ENCODE data around the gene SREBF1.
A peak's percentile ranks its signal among the peaks of the same experiment; 100 is the strongest.

Gene SREBF1

GRCh38 chr17:17836818-17837379 is at the start of gene SREBF1:
SREBF1 (minus strand) TSS chr17:17836986; CDS start chr17:17836817, 169 bp downstream.
- DNase-seq = no peak

- no peak for DNase-seq
Measured at GRCh38 chr17:17886226-17886625, 49.4 kb upstream of the SREBF1 start.

- DNase-seq = no peak
Measured at GRCh38 chr17:17884391-17885357, 47.9 kb upstream of the SREBF1 start.

- no peak for DNase-seq
Measured at GRCh38 chr17:17883801-17884200, 47.0 kb upstream of the SREBF1 start.

GRCh38 chr17:17882082-17882581 is 45.3 kb upstream of the SREBF1 start:
- DNase-seq = no peak

- no peak for DNase-seq
Measured at GRCh38 chr17:17880577-17881196, 43.9 kb upstream of the SREBF1 start.

GRCh38 chr17:17877529-17878358 is 41.0 kb upstream of the SREBF1 start:
- peak; percentile 27 for DNase-seq

- DNase-seq = no peak
Measured at GRCh38 chr17:17876959-17877528, 40.3 kb upstream of the SREBF1 start.

GRCh38 chr17:17874478-17874877 is 37.7 kb upstream of the SREBF1 start:
- no peak for DNase-seq

GRCh38 chr17:17873450-17873991 is 36.7 kb upstream of the SREBF1 start:
- no peak for DNase-seq

GRCh38 chr17:17872547-17873345 is 36.0 kb upstream of the SREBF1 start:
- no peak for DNase-seq

GRCh38 chr17:17871913-17872312 is 35.1 kb upstream of the SREBF1 start:
- DNase-seq = no peak

- no peak for DNase-seq
Measured at GRCh38 chr17:17870247-17870646, 33.5 kb upstream of the SREBF1 start.

GRCh38 chr17:17868641-17869522 is 32.1 kb upstream of the SREBF1 start:
- DNase-seq = no peak

GRCh38 chr17:17866897-17867296 is 30.1 kb upstream of the SREBF1 start:
- DNase-seq = no peak

GRCh38 chr17:17866425-17866824 is 29.6 kb upstream of the SREBF1 start:
- no peak for DNase-seq

GRCh38 chr17:17865035-17865434 is 28.2 kb upstream of the SREBF1 start:
- DNase-seq = no peak

- DNase-seq = no peak
Measured at GRCh38 chr17:17860766-17861107, 24.0 kb upstream of the SREBF1 start.

- no peak for DNase-seq
Measured at GRCh38 chr17:17859909-17860765, 23.4 kb upstream of the SREBF1 start.
